GM23248 (cell line): ENCODE data around the gene USP34. TPM values are rescaled to one million over a fixed set of nuclear protein-coding genes. Genes with fewer than 3 reads are reported as not detected.

ENCODE experiments used
- DNase-seq: peaks from one replicate; pipeline ENCODE4 v3.0.0-alpha.2; 2015
- H2AFZ ChIP-seq: fragments of 200-600 bp; sonication (generic); 2 replicates; pipeline ENCODE4 v1.6.1; 2016; ENCODE audit warnings: antibody characterized with exemption
- H3F3A ChIP-seq: fragments of 200-600 bp; sonication (generic); 2 replicates; pipeline ENCODE4 v1.6.1; 2016; ENCODE audit warnings: mild to moderate bottlenecking, antibody characterized with exemption, mixed run types; ENCODE audit not compliant: insufficient read depth
- H3K27ac ChIP-seq: fragments of 200-600 bp; sonication (generic); 2 replicates; pipeline ENCODE4 v1.5.1; 2016; ENCODE audit warnings: mild to moderate bottlenecking
- H3K27me3 ChIP-seq: fragments of 200-600 bp; sonication (generic); replicated peaks from 2 replicates; pipeline ENCODE4 v1.6.1; 2016; ENCODE audit warnings: mild to moderate bottlenecking; ENCODE audit not compliant: insufficient read depth
- H3K36me3 ChIP-seq: fragments of 200-600 bp; sonication (generic); 2 replicates; pipeline ENCODE4 v1.6.1; 2016; ENCODE audit warnings: low read depth, mild to moderate bottlenecking
- H3K4me1 ChIP-seq: fragments of 200-600 bp; sonication (generic); 2 replicates; pipeline ENCODE4 v1.6.1; 2016; ENCODE audit warnings: mild to moderate bottlenecking; ENCODE audit not compliant: insufficient read depth
- H3K4me2 ChIP-seq: fragments of 200-600 bp; sonication (generic); one replicate; pipeline ENCODE4 v1.6.1; 2016; ENCODE audit warnings: mild to moderate bottlenecking; ENCODE audit not compliant: unreplicated experiment
- H3K4me3 ChIP-seq: fragments of 200-600 bp; sonication (generic); 2 replicates; pipeline ENCODE4 v1.5.1; 2016; ENCODE audit warnings: mild to moderate bottlenecking
- H3K79me2 ChIP-seq: fragments of 200-600 bp; sonication (generic); 2 replicates; pipeline ENCODE4 v1.6.1; 2016; ENCODE audit warnings: mild to moderate bottlenecking; ENCODE audit not compliant: insufficient read depth
- H3K9ac ChIP-seq: fragments of 200-600 bp; sonication (generic); 2 replicates; pipeline ENCODE4 v1.6.1; 2016; ENCODE audit warnings: mild to moderate bottlenecking
- H3K9me2 ChIP-seq: fragments of 200-600 bp; sonication (generic); 2 replicates; pipeline ENCODE4 v1.6.1; 2016; ENCODE audit warnings: mixed run types, mild to moderate bottlenecking, moderate library complexity; ENCODE audit not compliant: insufficient read depth
- H3K9me3 ChIP-seq: fragments of 200-600 bp; sonication (generic); one replicate; pipeline ENCODE4 v1.6.1; 2017; ENCODE audit warnings: low read depth
- H4K20me1 ChIP-seq: fragments of 200-600 bp; sonication (generic); 2 replicates; pipeline ENCODE4 v1.6.0; 2016; ENCODE audit not compliant: insufficient read depth
- EZH2 ChIP-seq: fragments of 200-600 bp; sonication (generic); IDR thresholded peaks from 2 replicates; pipeline ENCODE4 v1.6.1; 2018; ENCODE audit warnings: antibody characterized with exemption, mild to moderate bottlenecking; ENCODE audit not compliant: insufficient read depth, poor library complexity, severe bottlenecking
- EZH2phosphoT487 ChIP-seq: fragments of 200-600 bp; sonication (generic); IDR thresholded peaks from 2 replicates; pipeline ENCODE4 v1.6.1; 2018; ENCODE audit warnings: antibody characterized with exemption, moderate library complexity, mild to moderate bottlenecking, low read depth; ENCODE audit not compliant: insufficient read depth
- WGBS, 2 experiments: methylation state at CpG; one replicate each; pipeline ENCODE4 v1.1.6; 2015 to 2017; ENCODE audit warnings: low lambda C conversion rate in 2 of 2, low coverage in 1 of 2; ENCODE audit errors: missing lambda C conversion rate in 2 of 2; 5-methylcytosine and 5-hydroxymethylcytosine counted together
- in situ Hi-C: fragments of 300-500 bp; cut with MboI; formaldehyde crosslinking; loops from 2 replicates; pipeline ENCODE4 v1.15.0; 2020
- polyA plus RNA-seq: library from polyadenylated mRNA; unstranded; fragments of >200 nt; fragmentation: Nextera tagmentation; extraction: Ambion mirVana; gene quantifications from 2 replicates; pipeline ENCODE4 v1.2.1, GENCODE V29; 2016
- total RNA-seq: library from RNA; depleted of rRNA; stranded (reverse); fragments of >200 nt; shearing (Covaris generic); gene quantifications from 2 replicates; pipeline ENCODE4 v1.2.3, GENCODE V29; 2014

Gene USP34
- total and polyA plus RNA-seq, 2 experiments from 2014 or later: 34.5 to 77.6 TPM

- Histone ChIP-seq H4K20me1 (peaks cover 55% of the 10 kb centered on the region), H3K4me2 (no peak overlapping the region), H3K27ac (no peak overlapping the region), H3K9me2 (no peaks in the 10 kb centered on the region), H3K4me1 (0 out of 2 replicates have a peak, but pooled peaks cover 10% of the 10 kb centered on the region), H3K27me3 (no peaks in the 10 kb centered on the region), H3K79me2 (peaks cover 100% of the 10 kb centered on the region), H3K4me3 (no peak overlapping the region), H3K9ac (no peak overlapping the region), H3F3A (peaks cover 7% of the 10 kb centered on the region; the same call in 1 of the 2 replicates), H3K9me3 (no peaks in the 10 kb centered on the region), H3K36me3 (no peaks in the 10 kb centered on the region), H2AFZ (no peak overlapping the region)
- in situ Hi-C loops: no loop called here
- DNase-seq: peak; percentile 15
- WGBS, 2 experiments: 53% methylated on average over 2 of the region's 2 CpGs
- TF ChIP-seq EZH2phosphoT487: no peak
Measured at GRCh38 chr2:61436092-61436491, 34.8 kb downstream of the USP34 start.

DNA sequence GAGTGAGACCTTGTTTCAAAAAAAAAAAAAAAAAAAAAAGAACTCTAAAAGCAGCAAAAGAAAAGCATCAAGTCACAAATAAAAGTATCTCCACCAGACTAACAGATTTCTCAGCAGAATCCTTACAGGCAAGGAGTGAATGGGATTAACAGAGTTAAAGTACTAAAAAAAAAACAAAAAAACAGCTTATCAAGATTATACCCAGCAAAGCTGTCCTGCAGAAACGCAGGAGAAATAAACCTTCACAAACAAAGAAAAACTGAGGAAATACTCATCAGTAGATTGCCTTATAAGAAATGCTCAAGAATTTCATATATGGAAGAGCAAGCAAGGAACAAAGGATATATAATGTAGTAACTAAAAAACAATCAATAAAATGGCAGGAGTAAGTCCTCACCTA lies 35.6 kb downstream of the USP34 start:
- Histone ChIP-seq H3K36me3 (no peaks in the 10 kb centered on the region), H3K9me3 (no peaks in the 10 kb centered on the region), H3K4me3 (no peak overlapping the region), H3K4me1 (0 out of 2 replicates have a peak, but pooled peaks cover 10% of the 10 kb centered on the region), H3K4me2 (no peak overlapping the region), H2AFZ (no peak overlapping the region), H4K20me1 (peaks cover 63% of the 10 kb centered on the region), H3K79me2 (peaks cover 100% of the 10 kb centered on the region), H3F3A (peaks cover 7% of the 10 kb centered on the region; the same call in 1 of the 2 replicates), H3K9me2 (no peaks in the 10 kb centered on the region), H3K9ac (no peak overlapping the region), H3K27ac (no peak overlapping the region), H3K27me3 (no peaks in the 10 kb centered on the region)
- in situ Hi-C loops: no loop called here
- TF ChIP-seq EZH2phosphoT487: no peak
- WGBS, 2 experiments: 96% methylated on average over 1 of the region's 1 CpG
- no peak for DNase-seq

DNA sequence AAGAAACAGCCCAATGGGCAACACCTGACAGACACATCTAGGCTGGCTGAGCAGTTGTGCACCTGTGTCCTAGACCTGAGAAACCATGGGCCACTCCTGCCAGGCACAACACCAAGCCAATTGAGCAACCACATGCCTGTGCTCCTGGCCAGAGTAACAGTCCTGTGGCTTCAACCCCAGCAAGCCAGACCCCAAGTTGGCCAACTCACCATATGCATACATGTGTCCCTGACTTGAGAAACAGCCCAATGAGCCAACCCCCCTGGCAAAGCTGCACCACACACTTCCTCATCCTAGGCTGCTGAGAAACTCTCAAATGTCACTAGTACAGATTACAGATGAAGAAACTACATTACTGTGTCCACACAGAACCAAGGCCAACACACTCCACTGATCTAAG lies 36.6 kb downstream of the USP34 start:
- Histone ChIP-seq H3K9ac (no peak overlapping the region), H3K4me1 (0 out of 2 replicates have a peak, but pooled peaks cover 10% of the 10 kb centered on the region), H3K36me3 (no peaks in the 10 kb centered on the region), H3F3A (peaks cover 7% of the 10 kb centered on the region; the same call in 1 of the 2 replicates), H3K79me2 (peaks cover 100% of the 10 kb centered on the region), H3K27ac (no peak overlapping the region), H2AFZ (no peak overlapping the region), H3K4me2 (no peak overlapping the region), H4K20me1 (peaks cover 63% of the 10 kb centered on the region), H3K4me3 (no peak overlapping the region), H3K9me3 (no peaks in the 10 kb centered on the region), H3K27me3 (no peaks in the 10 kb centered on the region), H3K9me2 (no peaks in the 10 kb centered on the region)
- in situ Hi-C loops: no loop called here
- TF ChIP-seq EZH2 (no peak), EZH2phosphoT487 (no peak)
- no peak for DNase-seq

- Histone ChIP-seq H3K4me1 (0 out of 2 replicates have a peak, but pooled peaks cover 10% of the 10 kb centered on the region), H3K79me2 (peaks cover 100% of the 10 kb centered on the region), H3K9ac (no peak overlapping the region), H3K9me2 (no peaks in the 10 kb centered on the region), H2AFZ (no peak overlapping the region), H3K36me3 (no peaks in the 10 kb centered on the region), H4K20me1 (peaks cover 60% of the 10 kb centered on the region), H3K27ac (no peak overlapping the region), H3K4me2 (no peak overlapping the region), H3K4me3 (no peak overlapping the region), H3F3A (peaks cover 7% of the 10 kb centered on the region; the same call in 1 of the 2 replicates), H3K9me3 (no peaks in the 10 kb centered on the region), H3K27me3 (no peaks in the 10 kb centered on the region)
- 95 to 100% methylated on average over 1 of the region's 1 CpG for WGBS, 2 experiments
- in situ Hi-C loops: no loop called here
- no peak for DNase-seq
- TF ChIP-seq EZH2 (no peak), EZH2phosphoT487 (no peak)
Measured at GRCh38 chr2:61433606-61434005, 37.3 kb downstream of the USP34 start.

GRCh38 chr2:61432990-61433389 lies 37.9 kb downstream of the USP34 start:
- no peaks in the 10 kb centered on the region for H3K27me3 ChIP-seq
- H3K4me3 ChIP-seq: no peak overlapping the region
- no peaks in the 10 kb centered on the region for H3K9me3 ChIP-seq
- 91 to 97% methylated on average over 3 of the region's 3 CpGs for WGBS, 2 experiments
- TF ChIP-seq EZH2phosphoT487 (no peak), EZH2 (no peak)
- peaks cover 57% of the 10 kb centered on the region for H4K20me1 ChIP-seq
- H3K4me1 ChIP-seq: 0 out of 2 replicates have a peak, but pooled peaks cover 10% of the 10 kb centered on the region
- DNase-seq: no peak
- no peak overlapping the region for H3K9ac ChIP-seq
- peaks cover 7% of the 10 kb centered on the region; the same call in 1 of the 2 replicates for H3F3A ChIP-seq
- in situ Hi-C loops: no loop called here
- H3K36me3 ChIP-seq: no peaks in the 10 kb centered on the region
- H3K27ac ChIP-seq: no peak overlapping the region
- no peak overlapping the region for H2AFZ ChIP-seq
- no peaks in the 10 kb centered on the region for H3K9me2 ChIP-seq
- no peak overlapping the region for H3K4me2 ChIP-seq
- peaks cover 100% of the 10 kb centered on the region for H3K79me2 ChIP-seq
